Medulla oblongata (tissue), 1 donor: ENCODE results near the gene ABCB4.
"Not testable (repeated sequence)": the region's sequence is repeated elsewhere in the genome, so short reads cannot be mapped to it uniquely, and the experiment has no call there.

ENCODE experiments used
- DNase-seq: peaks from one replicate; pipeline ENCODE4 v3.0.0-alpha.2; 2015; ENCODE audit errors: extremely low spot score

ABCB4 gene

DNA sequence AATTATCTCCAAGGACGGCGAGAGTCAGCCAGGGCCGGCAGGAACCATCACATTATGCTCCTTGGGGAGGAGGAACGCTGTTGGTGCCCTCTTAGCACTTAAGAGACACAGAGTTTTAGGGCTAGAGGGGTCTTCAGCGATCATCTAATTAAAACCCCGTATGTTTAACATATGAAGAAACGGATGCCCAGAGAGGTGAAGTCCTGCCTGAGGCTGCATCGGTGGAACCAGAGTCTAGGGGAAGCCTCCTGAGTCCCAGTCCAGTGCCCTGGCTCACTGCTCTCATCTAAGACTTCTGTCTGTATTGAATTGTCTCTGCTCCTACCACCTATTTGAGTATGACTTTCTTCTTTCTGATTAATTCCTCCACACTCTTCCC, 688 bp upstream of the ABCB4 start:
- no peak for DNase-seq

DNA sequence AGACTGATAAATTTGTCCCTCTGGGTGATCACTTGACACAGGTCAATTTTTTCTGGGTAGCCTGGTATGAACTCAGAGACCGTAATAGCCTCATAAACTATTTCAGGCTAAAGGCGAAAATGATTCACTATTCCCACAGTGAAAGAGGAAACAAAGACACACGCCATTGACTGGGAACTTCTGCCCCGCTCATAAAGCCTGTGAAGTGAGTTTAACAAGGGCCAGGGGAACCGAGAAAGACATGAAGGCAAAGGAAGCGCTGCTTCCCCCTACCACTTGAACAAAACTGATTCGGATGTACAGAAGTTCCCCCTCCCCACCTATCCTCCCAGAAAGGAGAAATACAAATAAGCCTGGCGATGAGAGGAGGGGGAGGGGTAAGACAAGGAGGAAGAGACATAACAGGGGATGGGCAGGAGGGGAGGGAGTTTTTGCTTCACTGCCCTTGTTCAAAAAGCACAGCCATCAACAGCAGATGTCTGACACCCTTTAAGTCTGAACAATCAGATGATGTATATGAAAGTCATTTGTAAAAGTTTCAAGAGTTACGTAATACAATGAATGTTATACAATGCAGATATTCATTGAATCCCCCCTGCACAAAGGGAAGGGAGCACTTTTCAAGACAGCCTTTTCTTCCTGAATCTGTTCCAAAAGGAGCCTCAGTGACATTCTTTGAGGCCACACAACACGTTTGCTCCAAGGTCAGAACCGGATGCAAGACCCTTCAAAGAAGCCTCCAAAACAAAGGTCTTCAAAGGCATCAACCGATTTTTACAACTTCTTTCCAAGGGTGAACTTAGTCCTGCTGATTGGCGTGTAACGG, 734 bp downstream of the ABCB4 start:
- DNase-seq: peak; percentile 81

DNA sequence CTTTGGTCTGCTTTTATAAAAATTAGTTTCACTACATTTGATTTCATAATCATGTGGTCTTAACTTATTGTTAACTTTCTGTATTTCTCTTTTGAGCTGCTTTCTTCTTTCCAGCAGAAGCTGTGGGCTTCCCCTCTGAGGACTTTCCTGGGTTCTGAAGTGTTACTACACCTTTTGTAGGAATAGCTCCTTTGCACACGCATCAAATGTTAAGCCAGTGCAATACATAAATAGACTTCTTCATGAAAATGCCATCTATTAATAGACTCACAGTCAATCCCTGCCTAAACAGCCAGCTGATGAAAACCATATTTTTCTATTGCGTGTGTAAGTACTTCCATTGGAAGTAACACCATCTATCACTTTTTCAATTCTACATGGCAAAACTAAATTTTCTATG, 1.5 kb downstream of the ABCB4 start:
- no peak for DNase-seq

DNA sequence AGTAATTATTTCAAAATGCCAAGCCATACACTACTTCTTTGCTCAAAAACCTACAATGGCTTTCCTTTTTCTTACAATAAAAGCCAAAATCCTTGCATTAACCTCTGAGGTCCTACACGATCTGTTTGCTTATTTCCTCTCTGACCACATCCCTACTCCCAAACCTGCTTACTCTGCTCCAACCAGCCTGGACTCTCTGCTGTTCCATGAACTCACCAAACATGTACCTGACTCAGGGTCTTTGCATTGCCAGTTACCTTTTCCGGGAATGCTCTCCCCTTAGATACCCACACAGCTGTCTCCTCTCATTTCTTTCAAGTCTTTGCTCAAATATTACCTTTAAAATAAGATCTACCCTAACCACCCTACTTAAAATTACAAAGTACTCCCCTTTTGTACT, 2.3 kb downstream of the ABCB4 start:
- no peak for DNase-seq

DNA sequence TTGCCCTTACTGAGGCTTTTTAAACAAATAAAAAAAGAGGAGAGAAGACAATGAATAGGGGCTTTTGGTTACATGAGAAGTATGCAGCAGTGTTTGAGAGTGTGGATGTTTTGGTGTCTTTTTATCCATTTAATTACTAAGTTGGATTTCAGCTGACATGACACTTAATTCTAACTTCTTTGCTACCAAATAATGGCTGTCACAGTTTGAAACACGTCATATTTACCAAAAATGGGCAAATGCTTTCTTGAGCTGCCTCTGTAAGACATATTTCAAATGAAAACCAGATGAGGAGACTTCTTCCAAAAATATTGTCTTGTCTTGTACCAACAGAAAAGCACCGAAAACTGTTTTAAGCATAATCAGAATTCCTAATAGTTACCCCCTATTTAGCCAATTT, 4.0 kb downstream of the ABCB4 start:
- no peak for DNase-seq

DNA sequence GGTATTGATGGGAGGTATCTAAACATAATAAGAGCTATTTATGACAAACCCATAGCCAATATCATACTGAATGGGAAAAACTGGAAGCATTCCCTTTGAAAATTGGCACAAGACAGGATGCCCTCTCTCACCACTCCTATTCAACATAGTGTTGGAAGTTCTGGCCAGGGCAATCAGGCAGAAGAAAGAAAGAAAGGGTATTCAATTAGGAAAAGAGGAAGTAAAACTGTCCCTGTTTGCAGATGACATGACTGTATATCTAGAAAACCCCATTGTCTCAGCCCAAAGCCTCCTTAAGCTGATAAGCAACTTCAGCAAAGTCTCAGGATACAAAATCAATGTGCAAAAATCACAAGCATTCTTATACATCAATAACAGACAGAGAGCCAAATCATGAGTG, 6.3 kb downstream of the ABCB4 start:
- DNase-seq: not testable (repeated sequence)

DNA sequence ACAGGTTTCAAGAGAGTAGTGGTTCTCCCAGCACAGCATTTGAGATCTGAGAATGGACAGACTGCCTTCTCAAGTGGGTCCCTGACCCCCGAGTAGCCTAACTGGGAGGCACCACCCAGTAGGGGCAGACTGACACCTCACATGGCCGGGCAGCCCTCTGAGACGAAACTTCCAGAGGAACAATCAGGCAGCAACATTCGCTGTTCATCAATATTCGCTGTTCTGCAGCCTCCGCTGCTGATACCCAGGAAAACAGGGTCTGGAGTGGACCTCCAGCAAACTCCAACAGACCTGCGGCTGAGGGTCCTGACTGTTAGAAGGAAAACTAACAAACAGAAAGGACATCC, 10.0 kb downstream of the ABCB4 start:
- not testable (repeated sequence) for DNase-seq

DNA sequence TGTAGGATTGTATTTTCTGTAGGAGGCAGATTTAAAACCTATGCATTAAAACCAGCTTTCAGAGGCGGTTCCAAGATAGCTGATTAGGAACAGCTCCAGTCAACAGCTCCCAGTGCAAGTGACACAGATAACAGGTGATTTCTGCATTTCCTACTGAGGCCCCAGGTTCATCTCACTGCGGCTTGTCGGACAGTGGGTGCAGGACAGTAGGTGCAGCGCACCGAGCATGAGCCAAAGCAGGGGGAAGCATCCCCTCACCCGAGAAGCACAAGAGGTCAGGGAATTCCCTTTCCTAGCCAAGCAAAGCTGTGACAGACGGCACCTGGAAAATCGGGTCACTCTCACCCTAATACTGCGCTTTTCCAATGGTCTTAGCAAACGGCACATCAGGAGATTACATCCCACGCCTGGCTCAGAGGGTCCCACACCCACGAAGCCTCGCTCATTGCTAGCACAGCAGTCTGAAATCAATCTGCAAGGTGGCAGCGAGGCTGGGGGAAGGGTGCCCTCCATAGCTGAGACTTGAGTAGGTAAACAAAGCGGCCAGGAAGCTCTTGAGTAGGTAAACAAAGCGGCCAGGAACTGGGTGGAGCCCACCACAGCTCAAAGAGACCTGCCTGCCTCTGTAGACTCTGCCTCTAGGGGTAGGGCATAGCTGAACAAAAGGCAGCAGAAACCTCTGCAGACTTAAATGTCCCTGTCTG, 10.5 kb downstream of the ABCB4 start:
- not testable (repeated sequence) for DNase-seq

DNA sequence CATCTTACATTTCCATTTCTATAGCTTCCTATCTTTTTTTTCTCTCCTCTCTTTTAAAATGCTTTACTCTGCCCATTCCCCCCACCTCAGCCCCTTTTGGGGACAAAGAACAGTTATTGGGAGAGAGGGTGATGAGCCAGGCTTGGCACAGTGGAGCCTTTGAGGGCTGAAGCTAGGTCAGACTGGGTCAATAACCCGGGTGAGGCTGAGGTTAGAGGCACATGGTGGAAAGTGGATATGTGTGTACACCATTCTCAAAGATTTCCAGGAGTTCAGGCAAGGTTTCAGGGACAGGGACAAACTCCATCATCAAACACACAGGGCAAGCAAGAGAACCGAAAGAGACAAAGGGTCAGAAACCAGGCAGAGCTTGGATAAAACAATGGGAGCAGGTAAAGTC, 11.5 kb downstream of the ABCB4 start:
- no peak for DNase-seq

DNA sequence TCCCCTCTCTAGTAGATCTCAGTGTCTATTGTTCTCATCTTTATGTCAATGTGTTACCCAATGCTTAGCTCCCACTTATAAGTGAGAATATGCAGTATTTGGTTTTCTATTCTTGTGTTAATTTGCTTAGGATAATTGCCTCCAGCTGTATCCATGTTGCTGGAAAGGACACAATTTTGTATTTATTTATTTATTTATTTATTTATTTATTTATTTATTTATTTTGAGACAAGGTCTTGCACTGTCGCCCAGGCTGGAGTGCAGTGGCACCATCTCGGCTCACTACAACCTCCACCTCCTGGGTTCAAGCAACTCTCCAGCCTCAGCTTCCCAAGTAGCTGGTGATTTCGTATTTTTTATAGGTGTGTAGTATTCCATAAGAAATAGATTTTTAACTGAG, 15.0 kb downstream of the ABCB4 start:
- not testable (repeated sequence) for DNase-seq

DNA sequence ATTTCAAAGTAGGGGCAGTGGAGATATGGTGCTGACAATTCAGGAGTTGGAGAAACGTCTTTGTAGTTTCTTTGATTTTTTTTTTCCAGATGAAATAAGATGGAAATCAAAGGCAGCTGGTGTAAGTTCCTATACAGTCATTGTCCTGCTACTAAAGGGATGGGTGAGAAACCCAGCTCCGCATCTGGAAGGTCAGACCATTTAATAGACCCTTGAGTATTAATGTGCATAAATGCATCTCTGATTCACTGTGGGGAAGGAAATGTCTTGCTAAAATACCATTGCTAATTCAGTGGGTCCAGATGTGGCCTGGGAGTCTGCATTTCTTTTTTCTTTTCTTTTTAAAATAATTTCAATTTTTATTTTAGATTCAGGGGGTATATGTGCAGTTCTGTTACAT, 15.5 kb downstream of the ABCB4 start:
- DNase-seq: no peak

DNA sequence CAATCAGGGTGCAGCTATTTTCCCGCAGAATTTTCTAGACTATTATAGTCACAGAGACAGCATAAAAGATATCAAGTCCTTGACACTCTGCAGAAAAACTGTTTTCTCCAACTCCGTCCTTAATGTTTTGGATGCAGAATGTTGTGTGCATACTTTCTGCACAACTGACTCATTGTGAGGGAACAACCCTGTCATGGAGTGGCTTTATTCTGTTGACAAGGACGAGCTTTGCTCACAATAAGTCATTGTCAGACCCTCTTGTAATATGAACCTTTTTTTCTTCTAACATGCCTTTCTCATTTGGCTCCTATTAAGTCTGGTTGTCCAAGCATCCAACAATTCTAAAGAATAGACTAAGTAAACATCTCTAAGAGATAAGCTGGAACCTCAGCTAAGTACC, 17.3 kb downstream of the ABCB4 start:
- peak; percentile 45 for DNase-seq

DNA sequence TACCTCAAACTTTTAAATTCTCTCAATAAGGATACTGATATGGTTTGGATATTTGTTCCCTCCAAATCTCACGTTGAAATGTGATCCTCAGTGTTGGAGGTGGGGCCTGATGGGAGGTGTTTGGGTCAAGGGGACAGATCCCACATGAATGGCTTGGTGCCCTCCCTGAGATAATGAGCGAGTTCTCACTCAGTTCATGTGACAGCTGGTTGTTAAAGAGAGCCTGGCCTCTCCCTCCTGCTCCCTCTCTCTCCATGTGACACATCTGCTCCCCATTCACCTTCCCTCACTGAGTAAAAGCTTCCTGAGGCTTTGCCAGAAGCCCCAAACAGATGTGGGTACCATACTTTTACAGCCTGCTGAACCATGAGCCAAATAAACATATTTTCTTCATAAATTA, 19.2 kb downstream of the ABCB4 start:
- DNase-seq: no peak

DNA sequence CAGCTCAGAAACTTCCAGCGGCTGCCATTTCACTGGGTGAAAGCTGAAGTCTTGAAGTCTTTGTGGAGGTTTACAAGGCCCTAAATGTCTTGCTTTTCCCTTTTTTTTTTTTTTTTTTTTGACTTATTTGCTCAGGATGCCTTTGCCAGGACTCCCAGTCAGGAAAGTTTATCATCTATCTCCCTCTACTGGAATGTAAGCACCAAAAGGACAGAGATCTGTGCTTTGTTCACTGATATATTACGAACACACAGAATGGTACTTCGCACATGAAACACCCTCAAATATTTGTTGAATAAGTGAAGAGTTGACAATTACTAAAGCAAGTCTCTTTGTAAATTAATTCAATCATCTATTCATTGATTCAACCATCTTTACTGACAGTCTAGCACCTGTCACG, 23.2 kb downstream of the ABCB4 start:
- no peak for DNase-seq

DNA sequence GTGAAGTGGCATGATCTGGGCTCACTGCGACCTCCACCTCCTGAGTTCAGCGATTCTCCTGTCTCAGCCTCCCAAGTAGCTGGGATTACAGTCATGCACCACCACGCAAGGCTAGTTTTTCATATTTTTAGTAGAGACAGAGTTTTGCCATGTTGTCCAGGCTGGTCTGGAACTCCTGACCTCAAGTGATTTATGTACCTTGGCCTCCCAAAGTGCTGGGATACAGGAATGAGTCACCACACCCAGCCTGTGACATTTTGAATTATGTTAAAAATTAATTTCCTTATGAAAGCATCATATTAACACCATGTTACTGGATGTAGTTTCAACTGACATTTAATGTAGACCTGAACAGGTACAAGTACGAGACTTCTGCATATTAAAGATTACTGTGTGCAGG, 24.3 kb downstream of the ABCB4 start:
- no peak for DNase-seq

DNA sequence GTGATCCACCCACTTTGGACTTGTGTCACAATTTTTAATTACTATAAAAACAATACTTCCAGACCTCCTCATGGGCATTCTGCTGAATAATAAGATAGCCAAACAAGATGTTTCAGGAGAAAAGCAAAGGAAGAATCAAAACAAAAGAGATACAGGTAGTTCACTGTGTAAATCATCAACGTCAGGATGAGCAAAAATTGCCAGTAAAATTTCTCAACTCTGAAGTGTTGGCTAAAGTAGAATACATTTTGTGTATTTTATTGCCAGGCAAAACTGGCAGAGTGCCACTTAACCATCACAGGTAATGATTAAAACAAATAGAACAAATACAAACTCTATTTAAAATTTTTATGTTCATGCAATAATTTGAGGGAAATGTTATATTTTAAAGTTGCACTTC, 24.8 kb downstream of the ABCB4 start:
- DNase-seq: no peak

DNA sequence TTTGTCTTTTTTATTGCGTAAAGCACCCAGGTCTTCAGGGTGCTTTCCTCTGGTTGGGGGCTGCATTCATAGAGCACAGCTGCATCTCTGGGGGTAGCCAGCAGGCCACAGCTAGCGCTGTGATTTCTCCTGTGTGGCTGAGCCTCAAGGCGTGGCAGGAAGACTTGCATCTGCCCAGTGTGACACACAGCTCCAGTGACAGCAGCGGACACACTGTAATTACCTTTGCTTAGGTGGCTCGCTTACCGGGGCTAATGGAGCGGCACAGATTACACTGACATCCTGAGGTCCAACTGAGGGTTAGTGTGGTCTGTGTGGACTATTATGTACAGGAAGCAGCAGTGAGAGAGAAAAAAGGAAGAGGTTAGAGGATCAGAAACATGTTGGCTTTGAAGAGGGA, 27.1 kb downstream of the ABCB4 start:
- no peak for DNase-seq

DNA sequence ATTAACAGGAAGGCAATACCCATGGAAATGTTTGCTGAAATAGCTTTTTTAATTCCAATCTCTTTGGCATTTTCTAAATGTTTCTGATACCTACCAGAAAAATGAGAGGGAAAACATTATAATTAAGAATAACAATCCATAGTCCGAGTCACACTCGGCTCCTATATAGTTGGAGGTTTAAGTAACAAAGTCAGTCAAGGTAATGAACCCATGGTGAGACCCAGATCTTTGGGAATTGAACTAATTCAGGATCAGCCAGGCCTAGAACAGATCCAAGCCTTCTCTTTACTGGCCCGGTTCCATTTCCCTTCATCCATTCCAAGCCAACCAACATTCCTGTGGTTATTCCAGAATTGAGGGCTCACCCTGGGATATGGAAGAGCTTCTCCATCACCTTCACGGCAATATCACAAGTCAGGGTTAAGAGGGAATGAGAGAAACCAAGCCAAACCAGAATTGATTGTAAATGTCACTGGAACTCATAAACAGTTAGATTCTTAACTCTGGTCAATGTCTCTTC, 28.3 kb downstream of the ABCB4 start:
- no peak for DNase-seq

DNA sequence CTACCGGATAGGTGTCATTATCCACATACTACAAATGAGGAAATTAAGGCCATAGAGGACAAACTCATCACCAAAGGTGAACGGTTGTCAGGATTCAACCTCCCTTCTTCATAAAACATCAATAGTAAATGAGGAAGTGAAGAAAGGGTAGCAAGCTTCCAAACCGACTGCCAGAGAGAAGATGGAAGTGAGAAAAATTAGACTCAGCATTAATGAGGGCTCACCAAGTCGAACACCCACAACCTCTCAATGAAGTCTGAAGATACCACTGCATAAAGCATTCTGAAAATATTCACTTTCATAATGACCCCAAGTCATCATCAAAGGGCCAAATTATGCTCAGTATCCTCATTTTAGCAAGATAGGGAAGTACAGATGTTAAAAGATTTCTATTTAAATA, 29.6 kb downstream of the ABCB4 start:
- DNase-seq: peak; percentile 42

DNA sequence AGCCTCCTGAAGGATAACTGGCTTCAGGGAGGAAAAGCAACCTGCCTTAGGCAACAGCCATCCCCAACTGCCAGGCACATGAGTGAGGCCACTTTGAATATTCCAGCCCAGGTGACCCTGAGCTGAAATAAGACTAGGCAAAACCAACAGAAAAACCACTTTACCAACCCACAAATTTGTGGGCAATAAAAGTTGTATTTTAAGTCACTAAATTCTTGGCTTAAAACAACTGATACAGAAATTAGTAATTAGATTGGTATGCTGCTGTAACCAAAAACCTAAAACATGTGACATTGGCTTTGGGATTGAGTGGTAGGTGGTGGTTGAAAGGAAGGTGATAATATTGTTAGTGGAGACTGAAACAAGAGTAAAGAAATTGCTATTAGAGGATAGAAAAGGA, 39.9 kb downstream of the ABCB4 start:
- no peak for DNase-seq

DNA sequence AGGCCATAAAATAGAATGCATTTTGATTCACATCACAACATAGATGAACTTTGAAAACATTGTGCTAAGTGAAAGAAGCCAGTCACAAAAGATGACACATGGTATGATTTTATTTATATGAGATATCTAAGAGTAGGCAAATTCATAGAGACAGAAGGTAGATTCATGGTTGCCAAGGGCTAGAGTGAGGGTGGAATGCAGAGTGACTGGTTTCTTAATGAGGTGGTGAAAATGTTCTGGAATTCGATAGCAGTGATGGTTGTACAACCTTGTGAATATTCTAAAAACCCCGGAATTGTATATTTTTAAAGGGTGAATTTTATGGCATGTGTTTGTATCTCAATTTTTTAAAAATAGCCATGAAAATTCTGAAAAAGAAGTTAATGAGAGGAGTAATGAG, 42.9 kb downstream of the ABCB4 start:
- no peak for DNase-seq

DNA sequence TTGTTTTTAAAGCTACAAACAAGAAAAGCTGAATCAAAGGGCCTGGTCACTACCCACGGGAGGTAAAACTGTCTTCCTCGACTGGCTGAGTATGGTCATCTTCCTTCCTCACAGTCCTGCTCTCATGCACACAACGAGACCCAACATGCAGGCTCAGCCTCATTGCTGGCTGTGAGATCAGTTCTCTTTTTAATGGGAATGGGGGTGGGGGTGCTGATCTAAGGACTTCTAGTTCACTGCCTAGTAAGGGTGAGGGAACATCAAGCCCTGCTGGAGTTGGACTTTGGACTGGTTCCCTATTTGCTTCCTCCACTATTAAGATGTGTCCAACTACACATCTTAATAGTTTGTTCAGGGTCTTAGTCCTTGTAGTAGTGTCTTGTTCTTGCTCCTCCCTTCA, 48.2 kb downstream of the ABCB4 start:
- DNase-seq: peak; percentile 24

DNA sequence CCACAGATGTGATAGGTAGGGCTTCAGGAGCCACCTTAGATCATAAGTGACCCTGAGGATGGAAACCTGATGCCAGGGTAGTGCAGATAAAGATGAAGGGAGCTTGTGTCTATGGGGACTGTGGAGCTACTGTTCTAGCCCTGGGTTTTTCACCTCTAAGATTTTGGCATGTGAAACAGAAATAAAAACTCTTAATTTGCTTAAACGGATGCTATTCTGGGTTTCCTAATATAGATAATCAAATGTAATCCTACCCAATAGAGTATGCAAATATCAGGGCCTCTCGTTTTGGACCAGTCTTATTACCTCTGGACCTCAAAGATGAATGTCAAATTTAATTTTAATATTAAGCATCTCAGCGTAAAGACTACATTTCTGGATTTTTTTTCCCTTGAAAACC, 49.3 kb downstream of the ABCB4 start:
- no peak for DNase-seq
